HFFc6 (cell line): ENCODE measurements around the gene JARID2. TPM values are rescaled to one million over a fixed set of nuclear protein-coding genes. Genes with fewer than 3 reads are reported as not detected.
A peak's percentile ranks its signal among the peaks of the same experiment; 100 is the strongest.

ENCODE experiments used
- DNase-seq: peaks from one replicate; pipeline ENCODE4 v3.0.0-alpha.2; 2018
- H3K27ac Mint-ChIP-seq: 2 replicates; pipeline ENCODE4 v1.8.0; 2020; ENCODE audit warnings: mild to moderate bottlenecking, mixed read lengths
- H3K27me3 Mint-ChIP-seq: 2 replicates; pipeline ENCODE4 v1.8.0; 2021; ENCODE audit warnings: mild to moderate bottlenecking, moderate library complexity, mixed read lengths; ENCODE audit not compliant: insufficient read depth
- H3K36me3 Mint-ChIP-seq: 2 replicates; pipeline ENCODE4 v1.8.0; 2021; ENCODE audit warnings: low read depth, mixed read lengths
- H3K4me1 Mint-ChIP-seq: 2 replicates; pipeline ENCODE4 v1.8.0; 2020; ENCODE audit warnings: low read depth, mixed read lengths
- H3K4me3 Mint-ChIP-seq: 2 replicates; pipeline ENCODE4 v1.8.0; 2020; ENCODE audit warnings: mild to moderate bottlenecking, moderate library complexity, mixed read lengths
- H3K9me3 Mint-ChIP-seq: 2 replicates; pipeline ENCODE4 v1.8.0; 2020; ENCODE audit warnings: mild to moderate bottlenecking, mixed read lengths
- CTCF ChIP-seq: fragments of 200-600 bp; sonication (generic); IDR thresholded peaks from 2 replicates; pipeline ENCODE4 v1.5.0; 2021; ENCODE audit warnings: antibody characterized with exemption, mild to moderate bottlenecking
- total RNA-seq, 6 experiments: library from RNA; stranded (reverse); fragmentation: NEBNext Ultra II Directional; extraction: Animal tissue kit (Norgen Biotek cat#: 25700); gene quantifications; 2 replicates in 1 of 6; 3 replicates in 5 of 6; pipeline ENCODE4 v1.2.3, GENCODE V29; 2021

Gene JARID2
- total RNA-seq, 6 experiments from 2014 or later, result 8.3 to 10.1 (median 9.5) TPM

- no peak for DNase-seq
- no peaks in the 10 kb centered on the region; the same call in 1 of the 2 replicates for H3K27me3 Mint-ChIP-seq
- H3K27ac Mint-ChIP-seq, result no peak overlapping the region
- no peak for TF ChIP-seq CTCF
- H3K36me3 Mint-ChIP-seq, result no peaks in the 10 kb centered on the region
- no peaks in the 10 kb centered on the region for H3K9me3 Mint-ChIP-seq
- H3K4me3 Mint-ChIP-seq, result no peak overlapping the region
- H3K4me1 Mint-ChIP-seq, result peaks cover 52% of the 10 kb centered on the region
Observed at GRCh38 chr6:15313367-15313766, 67.5 kb downstream of the JARID2 start.

- H3K36me3 Mint-ChIP-seq, result no peaks in the 10 kb centered on the region; the same call in 1 of the 2 replicates
- DNase-seq, result no peak
- TF ChIP-seq CTCF, result no peak
- H3K9me3 Mint-ChIP-seq, result no peaks in the 10 kb centered on the region
- H3K4me1 Mint-ChIP-seq, result peaks cover 58% of the 10 kb centered on the region
- H3K4me3 Mint-ChIP-seq, result no peak overlapping the region
- no peak overlapping the region for H3K27ac Mint-ChIP-seq
- H3K27me3 Mint-ChIP-seq, result no peaks in the 10 kb centered on the region; the same call in 1 of the 2 replicates
Observed at GRCh38 chr6:15316754-15317153, 70.9 kb downstream of the JARID2 start.

- no peaks in the 10 kb centered on the region; the same call in 1 of the 2 replicates for H3K27me3 Mint-ChIP-seq
- no peaks in the 10 kb centered on the region for H3K9me3 Mint-ChIP-seq
- H3K4me3 Mint-ChIP-seq, result no peak overlapping the region
- H3K27ac Mint-ChIP-seq, result no peak overlapping the region
- DNase-seq, result no peak
- no peaks in the 10 kb centered on the region; the same call in 1 of the 2 replicates for H3K36me3 Mint-ChIP-seq
- TF ChIP-seq CTCF, result no peak
- H3K4me1 Mint-ChIP-seq, result peaks cover 61% of the 10 kb centered on the region
Observed at GRCh38 chr6:15317251-15317650, 71.4 kb downstream of the JARID2 start.

DNA sequence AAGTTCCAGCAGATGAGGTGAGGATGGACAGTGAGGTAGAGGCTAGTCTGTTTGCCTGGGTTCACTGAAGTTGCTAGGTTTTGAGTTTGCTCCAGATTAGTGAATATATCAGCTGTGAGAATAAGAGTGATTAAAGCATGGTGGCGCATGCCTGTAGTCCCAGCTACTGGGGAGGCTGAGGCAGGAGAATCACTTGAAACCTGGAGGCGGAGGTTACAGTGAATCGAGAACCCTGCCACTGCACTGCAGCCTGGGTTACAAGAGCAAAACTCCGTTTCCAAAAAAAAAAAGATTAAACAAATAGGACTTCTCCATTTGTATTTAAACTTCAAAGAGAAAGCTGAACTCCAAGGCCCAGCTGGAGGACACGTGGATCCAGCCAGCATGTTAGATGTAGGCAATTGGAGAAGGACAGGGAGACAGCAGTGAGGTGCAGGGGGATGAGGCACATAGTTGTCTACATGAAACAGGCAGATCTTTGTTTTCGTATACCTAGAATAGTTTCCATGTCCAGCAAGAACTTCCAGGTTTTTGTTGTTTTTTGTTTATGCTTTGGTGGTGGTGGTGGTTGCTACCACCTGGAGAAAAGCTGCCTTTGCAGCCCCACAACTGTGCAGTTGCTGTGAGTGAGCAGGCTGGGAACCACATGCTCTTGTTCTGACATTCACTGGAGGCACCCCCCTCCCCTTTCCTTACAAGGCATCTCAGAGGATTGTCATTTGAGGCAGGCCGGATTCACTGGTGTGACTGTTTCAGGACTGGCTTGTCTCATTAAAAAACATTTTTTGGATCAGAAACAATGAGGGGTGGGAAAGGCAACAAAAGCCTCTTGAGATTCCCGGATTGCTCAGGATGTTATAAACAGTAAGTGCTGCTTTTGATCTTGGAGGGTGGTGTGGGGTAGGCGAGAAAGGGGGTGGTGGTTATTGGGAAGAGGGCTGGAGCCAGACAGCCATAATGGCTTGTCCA lies 72.3 kb downstream of the JARID2 start:
- peak overlapping the region; percentile 10 for H3K27ac Mint-ChIP-seq
- H3K27me3 Mint-ChIP-seq, result no peaks in the 10 kb centered on the region; the same call in 1 of the 2 replicates
- H3K9me3 Mint-ChIP-seq, result no peaks in the 10 kb centered on the region
- no peaks in the 10 kb centered on the region; the same call in 1 of the 2 replicates for H3K36me3 Mint-ChIP-seq
- H3K4me3 Mint-ChIP-seq, result no peak overlapping the region
- no peak for DNase-seq
- H3K4me1 Mint-ChIP-seq, result peaks cover 61% of the 10 kb centered on the region
- no peak for TF ChIP-seq CTCF

GRCh38 chr6:15319677-15320076 lies 73.8 kb downstream of the JARID2 start:
- Mint-ChIP-seq H3K9me3 (no peaks in the 10 kb centered on the region), H3K4me1 (peaks cover 58% of the 10 kb centered on the region), H3K27me3 (no peaks in the 10 kb centered on the region; the same call in 1 of the 2 replicates), H3K36me3 (no peaks in the 10 kb centered on the region; the same call in 1 of the 2 replicates), H3K4me3 (no peak overlapping the region), H3K27ac (peak overlapping the region; percentile 9; the same call in 1 of the 2 replicates)
- no peak for TF ChIP-seq CTCF
- DNase-seq, result no peak
